HG03025 (cell line): ENCODE data around the gene PTGR3.
"Not testable (repeated sequence)": the region's sequence is repeated elsewhere in the genome, so short reads cannot be mapped to it uniquely, and the experiment has no call there.

Source experiments
- ATAC-seq: cut with Tn5 transposase; IDR thresholded peaks from one replicate; pipeline ENCODE4 v1.9.1; 2021; ENCODE audit warnings: mild to moderate bottlenecking, moderate library complexity; ENCODE audit not compliant: unreplicated experiment, low FRiP score

Gene PTGR3

DNA sequence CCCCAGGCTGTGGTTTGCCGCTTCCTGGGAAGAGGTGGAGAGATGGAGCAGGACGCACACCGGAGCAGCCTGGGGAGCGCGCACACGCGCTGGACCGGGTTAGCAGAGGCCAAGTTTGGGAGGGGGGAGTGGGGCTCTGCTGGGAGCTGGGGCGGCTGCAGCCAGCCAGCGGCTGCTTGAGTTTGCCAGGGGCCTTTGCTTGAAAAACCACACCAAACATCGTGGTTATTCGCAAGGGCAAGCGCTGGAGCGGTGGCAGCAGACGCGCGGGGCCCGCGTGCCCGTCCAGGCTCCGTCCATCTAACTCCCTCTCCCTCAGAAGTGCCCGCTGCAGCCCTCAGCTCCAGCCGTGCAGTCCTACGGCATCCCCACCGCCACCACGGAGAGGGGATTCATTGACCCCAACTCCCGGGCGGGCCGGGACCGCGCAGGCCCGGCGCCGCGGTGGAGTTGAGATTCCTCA, 4.6 kb downstream of the PTGR3 start:
- no peak for ATAC-seq

DNA sequence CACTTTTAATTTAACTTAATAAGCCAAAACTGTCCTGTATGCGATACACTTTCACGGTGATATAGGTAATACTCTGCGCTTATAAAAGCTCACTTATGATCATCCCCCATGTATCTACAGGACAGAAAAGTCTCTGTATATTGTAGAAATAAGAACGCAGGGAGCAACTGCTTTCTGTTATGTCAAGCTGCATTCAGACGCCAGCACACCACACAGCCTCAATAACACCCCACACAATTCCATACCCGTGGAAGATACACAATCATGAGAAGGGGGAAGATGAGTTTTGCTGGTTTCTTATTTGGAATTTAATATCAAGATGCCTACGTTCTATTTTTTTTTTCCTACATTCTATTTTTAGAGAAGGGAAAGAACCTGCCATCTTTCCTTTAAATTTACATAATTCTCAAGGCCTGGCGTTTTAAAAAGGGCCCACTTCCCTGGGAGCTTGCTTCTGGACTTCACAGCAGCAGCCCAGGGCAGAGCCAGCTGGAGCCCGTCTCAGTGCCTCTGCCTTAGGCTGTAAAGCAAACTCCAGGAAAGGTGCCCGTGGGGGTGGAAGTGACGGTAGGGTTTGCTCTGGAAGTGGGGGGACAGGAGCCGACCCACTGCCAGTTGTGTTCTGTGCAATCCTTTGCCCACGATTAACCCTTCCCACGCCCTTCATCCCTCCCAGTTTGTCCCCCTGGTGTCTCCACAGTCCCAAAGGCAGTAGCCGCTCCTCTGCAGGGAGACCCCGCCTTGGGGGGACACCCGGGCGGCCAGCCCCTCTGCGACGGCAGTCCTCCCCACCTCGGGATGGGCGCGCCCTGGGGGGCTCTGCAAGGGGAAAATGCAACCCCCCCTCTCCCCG, 5.3 kb downstream of the PTGR3 start:
- ATAC-seq, result no peak

DNA sequence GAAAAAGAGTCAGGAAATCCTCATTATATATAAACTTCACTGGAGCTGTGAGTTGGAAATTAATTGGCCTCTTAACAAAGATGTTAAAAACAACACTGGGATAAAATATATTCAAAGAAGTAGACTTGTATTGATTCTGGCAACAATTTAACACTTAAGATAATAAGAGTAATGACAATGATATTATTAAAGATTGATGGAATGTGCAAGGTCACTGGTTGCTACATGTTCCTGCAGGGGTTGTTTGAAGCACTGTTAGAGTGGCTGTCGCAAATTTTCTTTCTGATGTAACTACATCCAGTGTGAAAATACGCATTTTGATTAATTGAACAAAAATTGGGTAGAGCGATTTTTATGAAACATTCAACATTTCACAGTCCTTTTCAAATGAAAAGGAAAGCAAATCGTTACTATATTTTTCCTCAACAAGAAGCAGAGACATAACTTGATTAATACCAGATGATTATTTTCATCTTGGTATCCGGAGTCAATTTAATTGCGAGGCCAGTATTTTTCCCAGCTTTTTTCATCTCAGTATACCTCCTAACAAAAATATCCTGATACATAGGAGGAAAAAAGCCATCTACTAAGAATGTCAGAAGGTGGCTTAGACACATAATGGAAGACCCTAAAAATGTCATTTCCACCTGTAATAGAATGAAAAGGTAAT, 6.1 kb downstream of the PTGR3 start:
- ATAC-seq, result no peak

DNA sequence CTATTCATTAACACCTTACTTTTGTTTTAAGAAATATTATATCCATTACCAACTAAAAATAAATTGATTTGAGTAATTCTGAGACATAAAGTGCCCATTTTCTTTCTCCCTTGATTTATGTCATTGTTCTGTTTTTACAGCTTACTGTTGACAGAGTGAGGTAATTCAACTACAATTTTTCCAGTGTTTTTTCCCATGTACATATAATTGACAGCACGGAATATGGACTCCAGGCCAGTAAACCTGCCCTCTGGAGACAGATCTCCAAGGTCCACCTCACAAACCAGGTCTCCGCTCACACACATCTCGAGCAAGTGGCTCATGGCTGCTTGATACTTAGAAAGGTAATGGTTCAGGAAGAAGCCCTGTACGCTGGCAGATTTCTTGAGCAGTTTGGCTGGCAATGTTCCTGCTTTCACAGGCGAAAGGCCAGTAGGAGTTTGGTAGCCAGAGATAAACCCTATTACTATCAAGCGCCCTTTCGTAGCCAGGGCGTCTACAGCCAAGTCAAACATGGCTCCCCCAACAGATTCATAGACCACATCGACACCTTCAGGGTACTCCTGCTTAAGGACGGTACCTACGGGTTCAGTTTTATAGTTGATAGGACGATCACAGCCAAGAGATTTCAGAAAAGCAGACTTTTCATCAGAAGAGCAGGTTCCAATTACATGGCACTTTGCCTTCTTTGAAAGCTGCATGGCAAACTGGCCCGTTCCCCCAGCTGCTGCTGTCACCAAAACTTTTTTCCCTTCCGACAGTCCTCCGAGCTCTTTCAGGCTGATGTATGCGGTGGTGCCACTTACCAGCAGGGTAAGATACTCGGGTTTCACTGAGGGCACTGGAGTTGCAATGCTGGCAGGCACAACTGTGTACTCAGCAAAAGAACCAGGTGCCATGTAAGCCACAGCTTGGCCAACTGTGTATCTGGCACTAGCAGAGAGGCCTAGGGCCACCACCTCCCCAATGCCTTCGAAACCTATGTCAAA, 7.4 kb downstream of the PTGR3 start:
- ATAC-seq, result no peak

DNA sequence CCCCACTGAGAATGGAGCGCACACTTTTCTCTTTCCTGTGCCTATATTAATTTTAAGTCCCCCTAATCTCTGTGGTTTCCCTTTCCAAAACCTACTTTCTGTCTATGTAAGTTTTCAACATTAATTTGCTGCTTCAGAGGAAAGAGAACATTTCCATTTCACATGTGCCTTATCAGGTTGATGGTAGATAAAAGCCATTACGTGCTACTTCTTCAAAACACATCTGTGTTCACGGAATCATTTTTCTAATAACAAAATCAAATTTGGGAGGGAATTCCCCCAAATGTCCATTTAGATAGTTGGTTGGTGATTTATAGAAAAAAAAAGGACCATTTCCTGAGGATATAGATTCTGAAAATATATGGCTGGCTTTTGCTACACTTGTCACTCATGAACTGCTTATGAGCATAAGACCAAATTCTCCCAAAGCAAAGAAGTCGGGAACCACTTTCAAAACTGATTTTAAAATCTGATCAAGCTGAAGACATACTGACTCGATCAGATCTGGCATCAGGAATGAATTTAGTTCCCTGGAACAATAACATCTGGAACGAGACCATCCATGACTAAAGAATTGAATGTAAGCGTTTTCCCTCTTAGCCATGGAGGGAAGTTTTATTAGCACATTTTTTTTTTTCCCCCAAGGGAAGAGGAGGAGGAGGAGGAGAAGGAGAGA, 8.2 kb downstream of the PTGR3 start:
- no peak for ATAC-seq

DNA sequence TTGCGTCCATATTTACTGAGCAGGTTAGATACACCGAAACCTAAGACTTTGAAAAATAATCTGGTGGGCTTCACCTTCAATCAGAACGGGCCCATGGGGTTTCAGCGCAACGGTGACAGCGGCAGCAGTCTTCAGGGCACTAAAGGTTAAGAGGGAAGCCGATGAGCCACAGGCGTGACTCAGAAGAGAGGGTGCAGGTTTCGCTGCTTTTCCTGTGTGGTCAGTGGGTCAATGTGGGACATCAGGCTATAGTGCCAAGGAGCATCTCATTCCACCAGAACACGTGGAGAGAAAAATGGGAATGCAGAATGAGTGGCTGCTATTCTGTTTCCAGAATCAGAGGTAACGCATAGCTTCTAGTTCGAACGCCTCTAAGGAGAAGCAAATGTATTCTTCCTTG, 8.9 kb downstream of the PTGR3 start:
- ATAC-seq, result no peak

DNA sequence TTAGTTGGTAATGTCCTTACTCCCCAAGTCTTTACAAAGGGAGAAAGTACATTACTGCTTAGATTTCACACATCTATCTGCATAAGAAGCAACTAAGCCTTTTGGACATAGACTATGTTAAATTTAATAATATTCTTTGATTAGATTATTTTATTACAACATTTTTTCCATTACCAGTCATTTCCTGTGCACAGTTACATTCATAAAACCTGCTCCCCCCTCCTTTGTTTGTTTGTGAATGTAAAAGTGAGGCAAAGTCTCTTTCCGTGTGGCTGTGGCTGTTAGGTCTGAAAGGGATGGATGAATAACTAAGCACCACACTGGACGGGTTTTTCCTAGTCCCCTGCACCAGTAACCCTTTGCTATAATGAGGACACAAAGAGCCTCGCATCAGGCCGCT, 9.6 kb downstream of the PTGR3 start:
- ATAC-seq, result no peak

DNA sequence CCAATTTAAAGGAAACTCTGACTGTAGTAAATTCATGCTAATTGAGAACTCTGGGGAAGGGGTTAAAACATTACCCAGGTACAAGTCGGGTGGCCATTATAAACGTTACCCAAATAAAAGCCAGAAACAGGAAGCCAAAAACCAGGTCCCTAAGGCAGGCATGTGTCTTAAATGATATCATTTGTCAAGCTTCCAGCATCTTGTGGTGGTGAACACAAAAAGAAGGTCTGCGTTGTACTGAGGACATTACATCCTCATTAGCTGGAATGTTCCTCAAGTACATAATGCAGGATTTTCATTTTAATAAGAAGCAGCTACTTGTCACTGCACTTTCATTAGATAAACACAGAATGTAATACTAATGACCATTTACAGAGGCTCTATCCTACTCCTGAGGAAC, 10.9 kb downstream of the PTGR3 start:
- ATAC-seq, result no peak

DNA sequence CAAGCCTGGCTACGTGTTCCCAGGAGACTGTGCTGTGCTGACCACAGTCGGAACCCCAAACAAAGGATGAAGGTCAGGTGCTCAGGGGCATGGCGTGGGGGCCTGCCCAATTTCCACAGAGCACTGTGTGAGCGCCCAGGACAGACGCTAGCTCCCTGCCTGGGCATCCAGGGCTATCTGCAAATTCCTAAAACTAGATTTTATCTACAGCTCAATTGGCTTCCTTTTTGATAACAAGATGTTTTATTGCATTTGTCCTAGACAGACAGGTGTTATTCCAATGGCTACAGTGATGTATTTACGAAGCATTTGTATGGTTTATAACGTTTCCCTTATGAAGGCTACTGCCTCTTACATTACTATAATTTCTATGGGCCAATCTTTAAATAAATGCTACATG, 16.0 kb downstream of the PTGR3 start:
- no peak for ATAC-seq

DNA sequence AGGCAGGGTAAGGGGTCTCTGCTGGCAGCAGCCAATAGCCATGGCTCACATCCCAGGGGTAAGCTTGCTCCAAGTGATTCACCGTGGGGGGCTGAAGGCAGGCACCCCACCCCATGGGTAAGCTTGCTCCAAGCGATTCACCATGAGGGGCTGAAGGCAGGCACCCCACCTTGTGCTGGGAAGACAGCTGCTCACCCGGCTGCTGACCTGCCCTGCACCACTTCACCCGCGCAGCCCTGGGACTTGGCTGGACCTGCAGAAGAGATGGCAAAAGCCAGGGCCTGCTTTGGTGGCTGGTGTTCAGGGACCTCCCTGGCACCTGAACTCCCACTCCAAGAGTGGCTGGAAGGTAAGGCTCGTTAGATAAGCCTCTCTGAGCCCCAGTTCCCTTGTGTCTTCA, 19.2 kb downstream of the PTGR3 start:
- ATAC-seq, result no peak

DNA sequence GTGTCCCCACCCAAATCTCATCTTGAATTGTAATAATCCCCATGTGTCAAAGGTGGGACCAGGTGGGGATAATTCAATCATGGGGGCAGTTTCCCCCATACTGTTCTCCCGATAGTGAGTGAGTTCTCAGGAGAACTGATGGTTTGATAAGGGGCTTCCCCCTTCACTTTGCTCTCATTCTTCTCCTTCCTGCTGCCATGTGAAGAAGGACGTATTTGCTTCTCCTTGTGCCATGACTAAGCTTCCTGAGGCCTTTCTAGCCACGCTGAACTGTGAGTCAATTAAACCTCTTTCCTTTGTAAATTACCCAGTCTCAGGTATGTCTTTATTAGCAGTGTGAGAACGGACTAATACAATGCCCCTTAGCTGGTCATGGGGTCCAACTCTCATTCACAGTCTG, 21.2 kb downstream of the PTGR3 start:
- ATAC-seq, result not testable (repeated sequence)

DNA sequence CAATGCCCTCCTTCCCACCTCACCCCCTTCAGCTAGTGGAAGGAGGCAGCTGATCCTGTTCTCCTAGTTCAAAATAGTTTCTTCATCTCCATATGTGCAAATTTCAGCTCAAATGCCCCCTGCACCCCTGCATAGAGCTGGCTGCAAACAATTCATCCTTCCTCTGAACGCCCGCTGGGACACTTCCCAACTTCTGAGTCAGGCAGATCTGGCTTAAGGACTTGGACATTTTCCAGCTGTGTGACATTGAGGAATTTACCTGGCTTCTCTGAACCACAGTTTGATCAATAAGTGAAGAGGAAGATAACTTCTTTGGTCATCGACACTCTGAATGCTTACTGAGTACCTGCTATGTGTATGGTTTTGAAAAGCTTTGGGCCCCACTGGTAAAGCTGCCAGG, 23.5 kb downstream of the PTGR3 start:
- no peak for ATAC-seq

DNA sequence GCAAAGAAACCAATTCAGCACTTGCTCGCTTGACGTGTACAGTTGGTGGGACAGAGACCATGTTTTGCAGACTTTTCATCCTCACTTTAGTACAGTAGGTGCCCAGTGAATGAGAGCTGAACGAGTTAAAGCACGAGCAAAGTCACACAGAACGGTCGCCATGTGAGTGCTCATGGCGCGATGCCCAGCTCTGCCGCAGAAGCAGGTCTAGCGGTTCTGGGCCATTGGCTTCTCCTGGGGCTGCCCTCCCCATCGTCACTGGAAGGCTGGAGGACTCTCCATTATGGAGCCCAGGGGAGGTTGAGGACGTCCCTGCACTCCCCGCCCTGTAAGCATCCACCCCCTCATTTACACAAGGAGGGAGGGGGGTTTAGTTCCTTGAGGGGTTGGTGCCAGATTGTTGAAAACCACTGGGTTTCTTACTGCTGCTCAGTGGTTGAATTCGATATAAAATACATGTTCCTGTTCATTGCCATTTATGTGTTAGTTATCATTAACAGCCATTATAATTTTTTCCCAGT, 24.9 kb downstream of the PTGR3 start:
- no peak for ATAC-seq

DNA sequence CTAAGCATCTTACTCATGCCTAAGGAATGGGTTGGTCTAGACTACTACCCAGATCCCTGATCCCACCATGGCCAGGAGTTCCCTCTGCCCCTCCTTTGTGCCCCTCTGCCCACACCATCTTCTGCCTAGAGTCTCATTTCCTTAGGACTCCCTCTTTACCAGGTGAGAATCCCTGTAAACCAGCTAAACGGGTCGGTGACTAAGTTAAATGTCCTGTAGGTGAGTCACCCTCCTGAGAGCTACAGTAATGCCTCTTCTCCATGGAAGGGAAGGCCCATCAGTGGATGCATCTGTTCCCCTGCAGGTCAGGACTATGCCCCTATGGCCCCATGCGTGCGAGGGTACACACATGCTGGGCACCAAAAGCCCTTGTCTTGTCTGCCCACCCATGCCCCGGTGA, 25.4 kb downstream of the PTGR3 start:
- no peak for ATAC-seq

DNA sequence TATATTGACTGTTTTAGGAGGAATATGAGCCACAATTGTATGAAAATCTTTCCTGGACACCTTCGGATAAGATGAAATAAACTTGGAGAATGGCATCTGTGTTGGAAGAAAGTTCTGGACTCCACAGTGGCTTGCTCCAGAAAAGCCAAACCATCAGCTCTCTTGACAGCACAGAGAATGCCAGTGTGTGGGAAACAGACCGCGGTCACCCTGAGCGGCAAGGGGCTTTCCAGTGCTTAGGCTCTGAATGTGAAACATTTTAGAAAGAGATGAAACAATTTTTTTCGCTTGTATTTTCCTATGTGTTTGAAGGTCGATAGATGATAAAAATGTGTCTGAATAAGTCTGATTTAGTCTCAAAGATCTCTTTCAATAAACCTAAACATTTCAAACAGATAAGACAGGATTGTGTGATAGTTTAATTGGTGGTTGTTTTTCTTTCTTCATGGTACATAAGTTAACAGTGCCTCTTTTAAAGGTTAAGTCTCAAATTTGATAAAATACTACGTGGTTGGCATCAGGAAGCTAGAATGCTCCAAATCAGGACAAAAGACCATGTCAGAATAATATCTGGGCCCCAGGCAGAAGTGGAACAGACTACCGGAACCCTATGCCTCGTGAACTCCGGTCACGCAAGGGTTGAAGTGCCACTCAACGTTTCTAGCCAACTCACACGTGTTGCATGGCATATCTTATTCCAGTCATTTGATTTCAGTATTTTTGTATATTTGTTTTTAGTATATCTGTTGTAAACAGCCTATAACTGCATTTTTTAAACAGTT, 28.9 kb downstream of the PTGR3 start:
- no peak for ATAC-seq

DNA sequence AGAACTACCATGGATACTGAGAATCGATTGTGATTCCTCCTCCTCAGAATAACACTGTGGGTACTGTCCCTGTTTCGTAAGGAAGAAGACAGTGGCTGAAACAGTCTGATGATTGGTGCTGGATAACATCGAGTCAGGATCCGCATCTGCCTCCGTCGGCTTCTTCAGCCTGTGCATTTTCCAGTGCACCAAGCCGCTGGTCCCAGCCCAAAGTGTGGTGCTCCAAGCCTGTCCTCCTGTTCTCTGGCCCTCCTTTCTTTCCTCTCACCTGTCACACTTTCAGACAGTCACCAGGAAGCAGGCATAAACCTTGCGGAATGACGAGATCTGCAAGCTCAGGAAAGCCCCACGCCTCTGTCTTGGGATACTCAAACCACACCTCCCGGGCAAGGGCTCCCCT, 30.6 kb downstream of the PTGR3 start:
- ATAC-seq, result no peak

DNA sequence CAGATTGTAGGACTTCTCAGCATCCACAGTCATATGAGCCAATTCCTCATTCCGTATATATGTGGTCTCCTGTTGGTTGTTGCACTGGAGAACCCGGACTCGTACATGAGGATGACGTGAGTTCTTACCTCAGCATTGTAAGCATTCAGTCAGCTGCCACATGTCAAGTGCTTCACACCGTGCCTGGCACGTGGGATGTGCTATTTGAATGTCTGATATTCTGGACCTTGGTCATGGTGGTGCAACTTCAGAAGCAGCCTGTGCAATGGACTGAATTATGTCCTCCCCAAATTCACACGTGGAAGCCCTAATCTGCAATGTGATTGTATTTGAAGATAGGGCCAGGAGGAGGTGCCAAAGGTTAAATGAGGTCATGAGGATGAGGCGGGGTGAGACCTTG, 32.1 kb downstream of the PTGR3 start:
- no peak for ATAC-seq

DNA sequence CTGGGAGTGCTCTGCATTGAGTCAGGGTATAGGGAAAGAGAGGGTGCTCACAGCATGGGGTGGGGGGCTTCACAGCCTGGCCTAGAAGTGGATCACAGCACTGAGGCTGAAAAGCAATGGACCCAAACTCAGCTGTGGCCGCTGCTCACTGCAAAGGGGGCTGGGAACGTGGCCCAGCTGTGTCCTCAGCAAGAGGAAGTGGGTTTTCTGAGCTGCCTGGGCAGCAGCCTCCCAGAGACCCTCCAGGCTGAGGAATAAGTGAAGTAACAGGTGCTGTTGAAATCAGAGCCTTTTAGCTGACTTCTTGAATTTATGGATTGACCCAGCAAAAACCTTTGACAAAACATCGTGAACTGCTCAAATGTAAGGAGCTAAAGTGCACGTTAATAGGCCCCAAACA, 35.2 kb downstream of the PTGR3 start:
- ATAC-seq, result no peak

DNA sequence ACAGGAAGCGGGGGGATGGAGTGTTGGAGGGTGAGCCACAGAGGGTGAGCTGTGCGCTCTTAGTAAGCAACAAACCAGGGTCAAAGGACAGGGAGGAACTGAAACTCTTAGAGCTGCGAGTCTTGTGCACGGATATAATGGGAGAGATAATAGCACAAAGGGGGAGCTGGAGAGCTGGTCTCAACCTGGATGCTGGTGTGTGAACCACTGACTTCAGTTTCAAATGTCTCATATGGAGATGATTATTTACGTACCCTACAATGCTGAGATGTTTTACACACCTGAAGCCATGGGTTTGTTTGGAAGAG, 35.9 kb downstream of the PTGR3 start:
- peak; percentile 100 for ATAC-seq
